Parathyroid adenoma (tissue), 2 donors: Measurements from ENCODE around the gene TNRC6B.
"Not testable (repeated sequence)": the region's sequence is repeated elsewhere in the genome, so short reads cannot be mapped to it uniquely, and the experiment has no call there.

ENCODE experiments used
- H2AFZ ChIP-seq: fragments of 300-600 bp; sonication (generic); one replicate; pipeline ENCODE4 v1.7.0; 2017; ENCODE audit warnings: antibody characterized with exemption, mild to moderate bottlenecking
- H3K27ac ChIP-seq: fragments of 300-600 bp; sonication (generic); one replicate; pipeline ENCODE4 v1.7.0; 2017
- H3K27me3 ChIP-seq: fragments of 300-600 bp; sonication (generic); one replicate; pipeline ENCODE4 v1.7.0; 2017; ENCODE audit warnings: low read length; ENCODE audit not compliant: control insufficient read depth, insufficient read depth
- H3K36me3 ChIP-seq: fragments of 300-600 bp; sonication (generic); one replicate; pipeline ENCODE4 v1.7.0; 2017; ENCODE audit warnings: low read length; ENCODE audit not compliant: control insufficient read depth, insufficient read depth
- H3K4me1 ChIP-seq: fragments of 300-600 bp; sonication (generic); one replicate; pipeline ENCODE4 v1.7.0; 2017; ENCODE audit warnings: control low read depth
- H3K4me2 ChIP-seq: fragments of 300-600 bp; sonication (generic); one replicate; pipeline ENCODE4 v1.7.0; 2017; ENCODE audit warnings: low read length
- H3K4me3 ChIP-seq: fragments of 300-600 bp; sonication (generic); one replicate; pipeline ENCODE4 v1.7.0; 2017; ENCODE audit warnings: low read depth, low read length
- H3K79me2 ChIP-seq: fragments of 300-600 bp; sonication (generic); one replicate; pipeline ENCODE4 v1.7.0; 2017; ENCODE audit warnings: control low read depth
- H3K9ac ChIP-seq: fragments of 300-600 bp; sonication (generic); one replicate; pipeline ENCODE4 v1.7.0; 2017; ENCODE audit warnings: mild to moderate bottlenecking
- H3K9me3 ChIP-seq: fragments of 300-600 bp; sonication (generic); one replicate; pipeline ENCODE4 v1.7.0; 2017; ENCODE audit warnings: low read length; ENCODE audit not compliant: control insufficient read depth
- CTCF ChIP-seq: fragments of 300-600 bp; sonication (generic); IDR thresholded peaks from one replicate; pipeline ENCODE4 v1.7.0; 2017; ENCODE audit warnings: antibody characterized with exemption, mild to moderate bottlenecking
- donor health status: primary hyperparathyroidism.

The TNRC6B gene

GRCh38 chr22:40182231-40182835, 4.6 kb downstream of the TNRC6B start:
- H3K4me1 ChIP-seq = peaks cover 2% of the 10 kb centered on the region
- H3K27ac ChIP-seq = no peak overlapping the region
- no peaks in the 10 kb centered on the region for H3K27me3 ChIP-seq
- no peak overlapping the region for H3K9ac ChIP-seq
- H3K4me3 ChIP-seq = no peak overlapping the region
- no peaks in the 10 kb centered on the region for H3K36me3 ChIP-seq
- no peak overlapping the region for H3K4me2 ChIP-seq
- H3K9me3 ChIP-seq = no peaks in the 10 kb centered on the region
- H2AFZ ChIP-seq = no peak overlapping the region
- TF ChIP-seq CTCF = no peak
- peaks cover 29% of the 10 kb centered on the region for H3K79me2 ChIP-seq

- Histone ChIP-seq H3K9me3 (no peaks in the 10 kb centered on the region), H3K27me3 (no peaks in the 10 kb centered on the region), H3K27ac (no peak overlapping the region), H3K79me2 (peaks cover 33% of the 10 kb centered on the region), H3K4me3 (no peak overlapping the region), H2AFZ (no peak overlapping the region), H3K36me3 (no peaks in the 10 kb centered on the region), H3K4me1 (peaks cover 2% of the 10 kb centered on the region), H3K9ac (no peak overlapping the region), H3K4me2 (no peak overlapping the region)
- no peak for TF ChIP-seq CTCF
Measured at GRCh38 chr22:40183029-40183581, 5.4 kb downstream of the TNRC6B start.

- not testable (repeated sequence) for H3K27ac ChIP-seq
Measured at GRCh38 chr22:40183603-40184002, 5.9 kb downstream of the TNRC6B start.

GRCh38 chr22:40187389-40187788, 9.7 kb downstream of the TNRC6B start:
- H3K4me1 ChIP-seq = peaks cover 6% of the 10 kb centered on the region
- H3K9ac ChIP-seq = no peak overlapping the region
- H3K27ac ChIP-seq = no peak overlapping the region

More at GRCh38 chr22:40183603-40184002, 5.9 kb downstream of the TNRC6B start:
- H3K36me3 ChIP-seq, H3K27me3 ChIP-seq, H3K4me2 ChIP-seq, H3K9me3 ChIP-seq, H3K9ac ChIP-seq, H2AFZ ChIP-seq, H3K4me3 ChIP-seq, H3K4me1 ChIP-seq: not testable (repeated sequence)
- H3K79me2 ChIP-seq = peaks cover 33% of the 10 kb centered on the region

GRCh38 chr22:40189997-40190396, 12.3 kb downstream of the TNRC6B start:
- Histone ChIP-seq H3K27ac (no peak overlapping the region), H3K9ac (no peak overlapping the region), H3K4me2 (no peak overlapping the region), H3K4me3 (no peak overlapping the region), H3K27me3 (no peaks in the 10 kb centered on the region), H3K36me3 (no peaks in the 10 kb centered on the region), H3K4me1 (peaks cover 7% of the 10 kb centered on the region), H2AFZ (no peak overlapping the region), H3K79me2 (peaks cover 17% of the 10 kb centered on the region), H3K9me3 (no peaks in the 10 kb centered on the region)
- TF ChIP-seq CTCF = no peak

More at GRCh38 chr22:40187389-40187788, 9.7 kb downstream of the TNRC6B start:
- no peaks in the 10 kb centered on the region for H3K9me3 ChIP-seq
- H3K36me3 ChIP-seq = no peaks in the 10 kb centered on the region
- no peak for TF ChIP-seq CTCF
- H3K4me2 ChIP-seq = no peak overlapping the region
- no peak overlapping the region for H3K4me3 ChIP-seq
- no peak overlapping the region for H2AFZ ChIP-seq
- no peaks in the 10 kb centered on the region for H3K27me3 ChIP-seq
- H3K79me2 ChIP-seq = peaks cover 21% of the 10 kb centered on the region
